ENCODE measurements around the gene RNF180. TPM values are rescaled to one million over a fixed set of nuclear protein-coding genes. Genes with fewer than 3 reads are reported as not detected.
"Not testable (repeated sequence)": the region's sequence is repeated elsewhere in the genome, so short reads cannot be mapped to it uniquely, and the experiment has no call there.

Gene RNF180
- total RNA-seq, 1 donor from 2014 or later, result 12.2 TPM

DNA sequence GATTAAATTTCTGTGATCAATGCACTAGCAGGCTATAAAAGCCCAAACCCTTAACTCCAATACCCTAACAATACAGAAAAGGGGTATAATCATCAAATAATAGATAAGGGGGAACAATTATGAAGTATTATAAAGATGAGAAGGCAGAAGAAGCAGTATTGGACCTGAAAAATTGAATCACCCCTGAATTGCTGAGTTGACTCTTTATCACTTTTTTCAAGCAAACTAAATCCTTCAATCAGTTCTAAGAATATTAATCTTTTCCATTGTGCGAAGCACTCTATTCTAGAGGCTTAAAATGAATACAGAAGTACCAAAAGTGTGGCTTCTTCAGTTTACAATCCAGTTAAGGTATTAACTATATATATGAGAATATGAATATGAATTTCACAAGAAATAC lies 120.7 kb downstream of the RNF180 start:
- TF ChIP-seq, protein P1, sequence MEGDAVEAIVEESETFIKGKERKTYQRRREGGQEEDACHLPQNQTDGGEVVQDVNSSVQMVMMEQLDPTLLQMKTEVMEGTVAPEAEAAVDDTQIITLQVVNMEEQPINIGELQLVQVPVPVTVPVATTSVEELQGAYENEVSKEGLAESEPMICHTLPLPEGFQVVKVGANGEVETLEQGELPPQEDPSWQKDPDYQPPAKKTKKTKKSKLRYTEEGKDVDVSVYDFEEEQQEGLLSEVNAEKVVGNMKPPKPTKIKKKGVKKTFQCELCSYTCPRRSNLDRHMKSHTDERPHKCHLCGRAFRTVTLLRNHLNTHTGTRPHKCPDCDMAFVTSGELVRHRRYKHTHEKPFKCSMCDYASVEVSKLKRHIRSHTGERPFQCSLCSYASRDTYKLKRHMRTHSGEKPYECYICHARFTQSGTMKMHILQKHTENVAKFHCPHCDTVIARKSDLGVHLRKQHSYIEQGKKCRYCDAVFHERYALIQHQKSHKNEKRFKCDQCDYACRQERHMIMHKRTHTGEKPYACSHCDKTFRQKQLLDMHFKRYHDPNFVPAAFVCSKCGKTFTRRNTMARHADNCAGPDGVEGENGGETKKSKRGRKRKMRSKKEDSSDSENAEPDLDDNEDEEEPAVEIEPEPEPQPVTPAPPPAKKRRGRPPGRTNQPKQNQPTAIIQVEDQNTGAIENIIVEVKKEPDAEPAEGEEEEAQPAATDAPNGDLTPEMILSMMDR (IDR thresholded peaks at IDR 0.05), result no peak

DNA sequence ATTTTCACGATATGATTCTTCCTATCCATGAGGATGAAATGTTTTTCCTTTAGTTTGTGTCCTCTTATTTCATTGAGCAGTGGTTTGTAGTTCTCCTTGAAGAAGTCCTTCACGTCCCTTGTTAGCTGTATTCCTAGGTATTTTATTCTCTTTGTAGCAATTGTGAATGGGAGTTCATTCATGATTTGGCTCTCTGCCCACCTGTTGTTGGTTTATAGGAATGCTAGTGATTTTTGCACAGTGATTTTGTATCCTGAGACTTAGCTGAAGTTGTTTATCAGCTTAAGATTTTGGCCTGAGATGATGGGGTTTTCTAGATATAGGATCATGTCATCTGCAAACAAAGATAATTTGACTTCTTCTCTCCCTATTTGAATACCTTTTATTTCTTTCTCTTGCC lies 122.9 kb downstream of the RNF180 start:
- H3K27ac ChIP-seq; intact Hi-C loops (cut with DNase I); ATAC-seq; H3K36me3 ChIP-seq; DNase-seq; H3K27me3 ChIP-seq (ENCODE audit: low read depth); H3K4me3 ChIP-seq; H3K4me1 ChIP-seq; H3K9me3 ChIP-seq: not testable (repeated sequence)

More for the DNA sequence above, 120.7 kb downstream of the RNF180 start:
- Histone ChIP-seq H3K4me1 (no peaks in the 10 kb centered on the region), H3K36me3 (no peaks in the 10 kb centered on the region), H3K9me3 (peaks cover 1% of the 10 kb centered on the region), H3K4me3 (no peak overlapping the region), H3K27ac (no peak overlapping the region), H3K27me3 (ENCODE audit: low read depth) (no peaks in the 10 kb centered on the region)
- intact Hi-C loops (cut with DNase I), result no loop called here
- no peak for ATAC-seq
- no peak for DNase-seq

DNA sequence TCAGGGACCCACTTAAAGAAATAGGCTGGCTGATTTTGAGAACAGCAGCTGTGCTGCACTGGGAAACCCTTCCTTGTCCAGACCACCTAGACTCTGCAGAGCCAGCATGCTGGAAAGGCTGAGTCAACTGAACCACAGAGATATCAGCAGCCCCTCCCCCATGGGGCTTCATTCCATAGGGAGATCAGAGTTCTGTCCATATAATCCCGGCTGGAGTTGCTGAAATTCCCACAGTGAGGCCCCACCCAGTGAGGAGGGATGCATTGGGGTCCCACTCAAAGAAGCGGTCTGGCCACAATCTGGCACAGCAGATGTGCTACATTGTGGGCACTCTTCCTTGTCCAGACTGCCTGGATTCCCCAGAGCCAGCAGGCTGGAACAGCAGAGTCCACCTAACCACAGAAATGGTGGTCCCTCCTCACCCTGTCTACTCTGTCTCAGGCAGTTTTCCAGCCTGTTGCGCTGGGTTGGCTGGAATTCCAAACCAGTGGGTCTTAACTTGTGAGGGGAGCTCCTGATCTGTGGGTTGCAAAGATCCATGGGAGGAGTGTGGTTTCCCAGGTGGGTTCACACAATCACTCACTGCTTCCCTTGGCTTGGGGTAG lies 127.1 kb downstream of the RNF180 start:
- DNase-seq (no peak), ATAC-seq (no peak)
- Histone ChIP-seq H3K4me3 (no peak overlapping the region), H3K4me1 (no peaks in the 10 kb centered on the region), H3K9me3 (no peaks in the 10 kb centered on the region), H3K36me3 (no peaks in the 10 kb centered on the region), H3K27me3 (ENCODE audit: low read depth) (no peaks in the 10 kb centered on the region), H3K27ac (no peak overlapping the region)
- intact Hi-C loops (cut with DNase I), result no loop called here
- TF ChIP-seq, protein P1 (IDR thresholded peaks at IDR 0.05), result no peak

DNA sequence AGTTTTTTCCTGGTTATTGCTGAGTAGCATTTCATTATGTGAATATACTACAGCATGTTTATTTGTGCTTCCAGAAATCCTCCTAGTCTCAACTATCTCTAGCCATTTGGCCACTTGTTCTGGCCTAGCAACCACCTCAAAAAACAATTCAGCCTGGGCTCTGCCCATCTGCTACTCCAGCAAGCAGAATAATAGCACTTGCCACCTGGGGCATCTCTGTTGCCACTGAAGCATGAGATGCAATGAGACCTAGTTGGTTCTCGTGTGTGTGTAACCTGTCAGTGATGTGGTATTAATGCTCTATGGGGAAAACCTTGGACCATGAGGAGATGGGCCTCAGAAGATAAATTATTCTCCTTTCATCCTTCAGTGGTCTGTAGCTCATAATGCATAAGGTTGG lies 129.5 kb downstream of the RNF180 start:
- ATAC-seq, result no peak
- H3K4me3 ChIP-seq, result no peak overlapping the region
- TF ChIP-seq, protein P1 (IDR thresholded peaks at IDR 0.05), result no peak
- intact Hi-C loops (cut with DNase I), result no loop called here
- no peaks in the 10 kb centered on the region for H3K9me3 ChIP-seq
- DNase-seq, result no peak
- H3K27ac ChIP-seq, result no peak overlapping the region
- no peaks in the 10 kb centered on the region for H3K27me3 ChIP-seq (ENCODE audit: low read depth)
- H3K36me3 ChIP-seq, result no peaks in the 10 kb centered on the region
- no peaks in the 10 kb centered on the region for H3K4me1 ChIP-seq

DNA sequence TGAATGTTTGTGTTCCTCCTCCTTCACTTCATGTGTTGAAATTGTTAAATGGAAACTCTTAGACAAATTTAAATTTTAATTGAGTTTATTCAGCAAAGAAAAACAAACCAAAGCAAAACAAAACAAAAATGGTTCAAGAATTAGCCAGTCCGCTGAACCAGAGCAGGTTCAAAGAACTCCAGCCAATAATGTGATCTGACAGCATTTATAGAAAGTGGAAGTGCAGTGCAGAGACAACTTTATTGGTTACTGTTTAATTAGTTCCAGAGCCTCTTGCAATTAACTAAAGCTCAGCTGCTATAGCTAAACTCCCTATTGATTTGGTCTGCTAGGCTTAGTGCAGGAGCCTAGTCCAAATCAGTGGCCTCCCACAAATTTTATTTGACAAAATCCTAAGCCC lies 132.9 kb downstream of the RNF180 start:
- no peak for ATAC-seq
- TF ChIP-seq, protein P1 (IDR thresholded peaks at IDR 0.05), result no peak
- H3K4me1 ChIP-seq, result no peaks in the 10 kb centered on the region

DNA sequence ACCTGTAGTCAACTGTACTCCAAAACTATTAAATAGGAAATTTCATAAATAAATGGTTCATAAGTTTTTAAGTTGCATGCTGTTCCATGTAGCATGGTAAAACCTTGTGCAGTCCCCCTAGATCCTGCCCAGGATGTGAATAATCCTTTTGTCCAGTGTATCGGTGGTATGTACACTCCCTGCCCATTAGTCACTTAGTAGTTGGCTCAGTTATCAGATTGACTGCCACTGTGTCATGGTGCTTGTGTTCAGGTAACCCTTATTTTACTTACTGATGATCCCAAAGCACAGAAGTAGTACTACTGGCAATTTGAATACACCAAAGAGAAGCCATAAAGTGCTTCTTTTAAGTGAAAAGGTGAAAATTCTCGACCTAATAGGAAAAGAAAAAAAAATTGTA lies 134.2 kb downstream of the RNF180 start:
- H3K4me1 ChIP-seq, result no peaks in the 10 kb centered on the region
- H3K4me3 ChIP-seq, result no peak overlapping the region
- intact Hi-C loops (cut with DNase I), result no loop called here
- TF ChIP-seq, protein P1 (IDR thresholded peaks at IDR 0.05), result no peak
- no peak overlapping the region for H3K27ac ChIP-seq
- H3K9me3 ChIP-seq, result no peaks in the 10 kb centered on the region
- no peaks in the 10 kb centered on the region for H3K36me3 ChIP-seq
- H3K27me3 ChIP-seq (ENCODE audit: low read depth), result no peaks in the 10 kb centered on the region
- ATAC-seq (no peak), DNase-seq (no peak)

More for the DNA sequence above, 132.9 kb downstream of the RNF180 start:
- Histone ChIP-seq H3K27me3 (ENCODE audit: low read depth) (no peaks in the 10 kb centered on the region), H3K36me3 (no peaks in the 10 kb centered on the region), H3K27ac (no peak overlapping the region), H3K9me3 (no peaks in the 10 kb centered on the region), H3K4me3 (no peak overlapping the region)
- intact Hi-C loops (cut with DNase I), result no loop called here
- no peak for DNase-seq

All from lower lobe of right lung (tissue), 2 donors.